Aorta (tissue), 5 donors: Measurements from ENCODE around the gene AFP. TPM values are rescaled to one million over a fixed set of nuclear protein-coding genes. Genes with fewer than 3 reads are reported as not detected.

Source experiments
- ATAC-seq: fragments of 200-7000 bp; cut with Tn5 transposase; one replicate; pipeline ENCODE4 v1.9.1; 2022; ENCODE audit warnings: moderate library complexity; ENCODE audit not compliant: low FRiP score
- DNase-seq, 2 donors: peaks; one replicate each; pipeline ENCODE4 v3.0.0-alpha.2; 2020
- H3K27ac ChIP-seq, 2 donors: one replicate each; pipeline ENCODE4 v1.5.1; 2013; ENCODE audit warnings: low read length in 2 of 2, mild to moderate bottlenecking in 2 of 2, moderate library complexity in 2 of 2, control low read depth in 1 of 2, inconsistent platforms in 1 of 2, low read depth in 1 of 2
- H3K27me3 ChIP-seq, 2 donors: one replicate each; pipeline ENCODE4 v1.6.1; 2013; ENCODE audit warnings: control low read depth in 1 of 2, low read length in 1 of 2, mild to moderate bottlenecking in 1 of 2, moderate library complexity in 1 of 2; ENCODE audit not compliant: insufficient read depth in 2 of 2, control insufficient read depth in 1 of 2
- H3K36me3 ChIP-seq, 2 donors: one replicate each; pipeline ENCODE4 v1.6.1; 2013; ENCODE audit warnings: control low read depth in 1 of 2, low read length in 1 of 2, mild to moderate bottlenecking in 1 of 2; ENCODE audit not compliant: insufficient read depth in 2 of 2, control insufficient read depth in 1 of 2
- H3K4me1 ChIP-seq, 2 donors: one replicate each; pipeline ENCODE4 v1.6.1; 2013; ENCODE audit warnings: low read length in 2 of 2, control low read depth in 1 of 2, mild to moderate bottlenecking in 1 of 2, moderate library complexity in 1 of 2; ENCODE audit not compliant: insufficient read depth in 2 of 2, control insufficient read depth in 1 of 2
- H3K4me3 ChIP-seq, 2 donors: one replicate each; pipeline ENCODE4 v1.5.1; 2013; ENCODE audit warnings: low read length in 2 of 2, control low read depth in 1 of 2, mild to moderate bottlenecking in 1 of 2
- H3K9me3 ChIP-seq: one replicate; pipeline ENCODE4 v1.6.1; 2013; ENCODE audit warnings: mild to moderate bottlenecking, low read length; ENCODE audit not compliant: control insufficient read depth
- WGBS, 2 donors: extraction: QIAGEN DNeasy Blood & Tissue Kit; methylation state at CpG; one replicate each; pipeline ENCODE4 v1.1.7; 2013; 5-methylcytosine and 5-hydroxymethylcytosine counted together
- intact Hi-C, 2 donors: fragments of 100-400 bp; cut with DNase I; formaldehyde crosslinking; loops; one replicate each; pipeline versions ENCODE4 v1.14.2 to v1.15.0; 2022
- polyA plus RNA-seq, 2 donors: library from polyadenylated mRNA; stranded (reverse); fragments of 200-250 nt; gene quantifications; one replicate each; pipeline ENCODE4 v1.2.3, GENCODE V29; 2013
- total RNA-seq, 2 donors: library from RNA; stranded (reverse); fragmentation: NEBNext Ultra II Directional; extraction: Animal tissue kit (Norgen Biotek cat#: 25700); gene quantifications; one replicate each; pipeline ENCODE4 v1.2.1, GENCODE V29; 2021
- donor health status: healthy with polysubstance abuse.
- donor health status: Bipolar disorder and iron deficiency.
- donor health status: DM: no; HTN: no; CAD: no.
- donor health status: DM: no; HTN: no; CAD: no.
- donor health status: DM: yes; HTN: yes; CAD: no.

The AFP gene
- total and polyA plus RNA-seq, 4 donors: 0.99 TPM; not detected in 3

- Histone ChIP-seq H3K4me1 (no peaks in the 10 kb centered on the region), H3K36me3 (no peaks in the 10 kb centered on the region), H3K27me3 (no peaks in the 10 kb centered on the region), H3K4me3 (no peak within 1 kb of the TSS), H3K27ac (no peak within 1 kb of the TSS), H3K9me3 (no peaks in the 10 kb centered on the region)
- whole genome bisulfite sequencing, 2 donors: 90 to 92% methylated on average over 7 of the region's 7 CpGs
- ATAC-seq (no peak), DNase-seq (no peak)
- intact Hi-C loops: no loop called here
Observed at GRCh38 chr4:73404042-73404441, 32.0 kb upstream of the AFP start, which contains the start of gene ALB. TSS of gene ALB (plus strand) at chr4:73404287. CDS start at chr4:73404328, 41 bp downstream.

GRCh38 chr4:73404457-73404856 is 31.6 kb upstream of the AFP start:
- ATAC-seq (no peak), DNase-seq (no peak)
- WGBS, 2 donors: 97 to 99% methylated on average over 1 of the region's 1 CpG
- Histone ChIP-seq H3K36me3 (no peaks in the 10 kb centered on the region), H3K4me3 (no peak overlapping the region), H3K27ac (no peak overlapping the region), H3K9me3 (no peaks in the 10 kb centered on the region), H3K4me1 (no peaks in the 10 kb centered on the region), H3K27me3 (no peaks in the 10 kb centered on the region)
- intact Hi-C loops: no loop called here

GRCh38 chr4:73405138-73405537 is 30.9 kb upstream of the AFP start:
- DNase-seq: no peak
- Histone ChIP-seq H3K9me3 (no peaks in the 10 kb centered on the region), H3K36me3 (no peaks in the 10 kb centered on the region), H3K27ac (no peak overlapping the region), H3K4me3 (no peak overlapping the region), H3K4me1 (no peaks in the 10 kb centered on the region), H3K27me3 (no peaks in the 10 kb centered on the region)
- intact Hi-C loops: no loop called here
- no peak for ATAC-seq
- 89 to 92% methylated on average over 2 of the region's 2 CpGs for WGBS, 2 donors

GRCh38 chr4:73406548-73406875 is 29.5 kb upstream of the AFP start:
- no peaks in the 10 kb centered on the region for H3K9me3 ChIP-seq
- H3K4me1 ChIP-seq: no peaks in the 10 kb centered on the region
- H3K27me3 ChIP-seq: no peaks in the 10 kb centered on the region
- 96% methylated on average over 1 of the region's 1 CpG for WGBS, 2 donors
- H3K36me3 ChIP-seq: no peaks in the 10 kb centered on the region
- intact Hi-C loops: no loop called here
- H3K4me3 ChIP-seq: no peak overlapping the region
- H3K27ac ChIP-seq: no peak overlapping the region
- DNase-seq: no peak
- no peak for ATAC-seq

- no peaks in the 10 kb centered on the region for H3K27me3 ChIP-seq
- 85 to 89% methylated on average over 2 of the region's 2 CpGs for WGBS, 2 donors
- H3K27ac ChIP-seq: no peak overlapping the region
- no peaks in the 10 kb centered on the region for H3K4me1 ChIP-seq
- intact Hi-C loops: no loop called here
- H3K9me3 ChIP-seq: no peaks in the 10 kb centered on the region
- no peaks in the 10 kb centered on the region for H3K36me3 ChIP-seq
- no peak for ATAC-seq
- no peak overlapping the region for H3K4me3 ChIP-seq
- no peak for DNase-seq
Observed at GRCh38 chr4:73407227-73407673, 28.8 kb upstream of the AFP start.

GRCh38 chr4:73408181-73408867 is 27.7 kb upstream of the AFP start:
- Histone ChIP-seq H3K4me1 (no peaks in the 10 kb centered on the region), H3K27ac (no peak overlapping the region), H3K36me3 (no peaks in the 10 kb centered on the region), H3K27me3 (no peaks in the 10 kb centered on the region), H3K9me3 (no peaks in the 10 kb centered on the region), H3K4me3 (no peak overlapping the region)
- no peak for ATAC-seq
- 68 to 70% methylated on average over 4 of the region's 4 CpGs for WGBS, 2 donors
- intact Hi-C loops: no loop called here
- DNase-seq: no peak

- Histone ChIP-seq H3K4me1 (no peaks in the 10 kb centered on the region), H3K9me3 (no peaks in the 10 kb centered on the region), H3K4me3 (no peak overlapping the region), H3K27ac (no peak overlapping the region), H3K27me3 (no peaks in the 10 kb centered on the region), H3K36me3 (no peaks in the 10 kb centered on the region)
- intact Hi-C loops: no loop called here
- 82% methylated on average over 6 of the region's 6 CpGs for WGBS, 2 donors
- no peak for DNase-seq
- no peak for ATAC-seq
Observed at GRCh38 chr4:73409012-73409862, 26.8 kb upstream of the AFP start.

- Histone ChIP-seq H3K4me3 (no peak overlapping the region), H3K27me3 (no peaks in the 10 kb centered on the region), H3K27ac (no peak overlapping the region), H3K4me1 (no peaks in the 10 kb centered on the region), H3K36me3 (no peaks in the 10 kb centered on the region), H3K9me3 (no peaks in the 10 kb centered on the region)
- WGBS, 2 donors: 86 to 87% methylated on average over 8 of the region's 8 CpGs
- DNase-seq (no peak), ATAC-seq (no peak)
- intact Hi-C loops: loop anchor here in 1 of 2 donors (2.0 kb wide), 1 partner anchor 65 kb away; no protein-coding TSS in a partner anchor
Observed at GRCh38 chr4:73409978-73410548, 26.0 kb upstream of the AFP start.
